ENCODE measurements around the gene SLC4A11.

Gene SLC4A11

GRCh38 chr20:3227936-3228749 lies 10.8 kb downstream of the SLC4A11 start:
- no peak for TF ChIP-seq CTCF (IDR thresholded peaks at IDR 0.05; ENCODE audit: borderline replicate concordance, insufficient read depth, low read depth, low read length)
- no peak overlapping the region for H3K4me3 ChIP-seq (ENCODE audit: low read depth, low read length)

- TF ChIP-seq CTCF (IDR thresholded peaks at IDR 0.05; ENCODE audit: borderline replicate concordance, insufficient read depth, low read depth, low read length) = no peak
- H3K4me3 ChIP-seq (ENCODE audit: low read depth, low read length) = no peak overlapping the region
Measured at GRCh38 chr20:3227506-3227905, 11.5 kb downstream of the SLC4A11 start.

- TF ChIP-seq CTCF (IDR thresholded peaks at IDR 0.05; ENCODE audit: borderline replicate concordance, insufficient read depth, low read depth, low read length) = no peak
- H3K4me3 ChIP-seq (ENCODE audit: low read depth, low read length) = no peak overlapping the region
Measured at GRCh38 chr20:3226864-3227263, 12.1 kb downstream of the SLC4A11 start.

- no peak overlapping the region for H3K4me3 ChIP-seq (ENCODE audit: low read depth, low read length)
- TF ChIP-seq CTCF (IDR thresholded peaks at IDR 0.05; ENCODE audit: borderline replicate concordance, insufficient read depth, low read depth, low read length) = no peak
Measured at GRCh38 chr20:3226093-3226492, 12.9 kb downstream of the SLC4A11 start.

GRCh38 chr20:3224681-3225421 lies 14.1 kb downstream of the SLC4A11 start:
- TF ChIP-seq CTCF (IDR thresholded peaks at IDR 0.05; ENCODE audit: borderline replicate concordance, insufficient read depth, low read depth, low read length) = no peak
- H3K4me3 ChIP-seq (ENCODE audit: low read depth, low read length) = no peak overlapping the region

- no peak for TF ChIP-seq CTCF (IDR thresholded peaks at IDR 0.05; ENCODE audit: borderline replicate concordance, insufficient read depth, low read depth, low read length)
- no peak overlapping the region for H3K4me3 ChIP-seq (ENCODE audit: low read depth, low read length)
Measured at GRCh38 chr20:3223994-3224680, 14.9 kb downstream of the SLC4A11 start.

Measured in GM12875 (cell line).